ENCODE data around the gene KCNB1.
"Not testable (repeated sequence)": the region's sequence is repeated elsewhere in the genome, so short reads cannot be mapped to it uniquely, and the experiment has no call there.

Gene KCNB1

DNA sequence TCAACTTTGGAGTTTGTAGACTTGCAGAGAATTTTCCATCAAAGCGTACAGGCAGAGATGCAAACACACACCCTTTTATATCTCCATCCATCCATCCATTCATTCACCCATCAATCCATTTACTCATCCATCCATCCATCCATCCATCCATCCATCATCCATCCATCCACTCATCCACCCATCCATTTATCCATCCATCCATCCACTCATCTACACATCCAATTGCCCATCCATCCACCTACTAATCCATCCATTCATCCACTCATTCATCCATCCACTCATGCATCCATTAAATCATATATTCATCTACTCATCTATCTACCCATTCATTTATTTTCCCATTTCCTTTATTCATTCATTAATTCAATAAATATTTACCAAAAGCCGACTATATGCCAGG is 52.1 kb downstream of the KCNB1 start:
- no peak for DNase-seq

GRCh38 chr20:49427751-49428518 is 54.5 kb downstream of the KCNB1 start:
- no peak for DNase-seq

- DNase-seq = no peak
These were observed 55.6 kb downstream of the KCNB1 start for GRCh38 chr20:49426873-49427272.

DNA sequence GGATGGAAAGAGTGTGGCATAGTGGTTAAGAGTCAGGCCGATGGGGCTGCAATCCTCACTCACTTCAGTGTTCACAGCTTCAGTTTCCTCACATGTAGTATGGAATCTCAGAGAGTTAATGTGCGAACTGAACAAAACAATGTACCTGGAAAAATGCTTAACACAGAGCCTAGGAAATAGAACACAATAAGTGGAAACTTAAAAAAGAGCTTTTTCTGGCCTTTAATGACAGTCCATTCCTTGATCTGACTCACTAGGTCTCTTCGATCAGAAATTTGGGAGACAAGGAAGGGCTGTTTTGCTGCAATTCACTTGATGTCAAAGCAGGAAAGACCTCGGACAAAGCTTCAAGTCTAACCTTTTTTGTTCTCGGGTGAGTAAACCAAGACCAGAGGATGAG is 56.1 kb downstream of the KCNB1 start:
- DNase-seq = no peak

- no peak for DNase-seq
These were observed 57.9 kb downstream of the KCNB1 start for GRCh38 chr20:49424536-49424935.

- DNase-seq = no peak
These were observed 60.3 kb downstream of the KCNB1 start for GRCh38 chr20:49422161-49422560.

GRCh38 chr20:49420811-49421295 is 61.6 kb downstream of the KCNB1 start:
- no peak for DNase-seq

GRCh38 chr20:49420292-49420691 is 62.2 kb downstream of the KCNB1 start:
- DNase-seq = no peak

- no peak for DNase-seq
These were observed 62.7 kb downstream of the KCNB1 start for GRCh38 chr20:49419785-49420184.

DNA sequence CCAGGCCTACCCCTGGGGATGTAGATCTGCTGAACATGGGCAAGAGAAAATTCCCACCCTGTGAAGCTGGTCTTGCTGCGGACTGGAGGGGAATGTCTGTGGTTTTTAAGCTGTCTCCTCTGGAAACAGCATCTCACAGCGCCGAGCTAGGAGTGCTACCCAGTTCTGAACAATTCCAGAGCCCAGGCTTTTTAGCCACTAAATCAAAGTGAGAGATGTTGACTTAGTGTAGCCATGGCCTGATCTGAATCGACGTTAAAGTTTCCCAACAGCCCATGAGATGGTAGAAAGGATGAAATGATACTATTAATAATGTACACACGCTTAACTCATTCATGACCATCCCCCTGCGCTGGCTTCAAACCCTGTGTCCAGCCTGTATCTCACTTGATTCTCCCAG is 63.7 kb downstream of the KCNB1 start:
- no peak for DNase-seq

- DNase-seq = no peak
These were observed 64.5 kb downstream of the KCNB1 start for GRCh38 chr20:49417843-49418555.

GRCh38 chr20:49415668-49416044 is 66.8 kb downstream of the KCNB1 start:
- DNase-seq = no peak

- no peak for DNase-seq
These were observed 67.3 kb downstream of the KCNB1 start for GRCh38 chr20:49415005-49415667.

DNA sequence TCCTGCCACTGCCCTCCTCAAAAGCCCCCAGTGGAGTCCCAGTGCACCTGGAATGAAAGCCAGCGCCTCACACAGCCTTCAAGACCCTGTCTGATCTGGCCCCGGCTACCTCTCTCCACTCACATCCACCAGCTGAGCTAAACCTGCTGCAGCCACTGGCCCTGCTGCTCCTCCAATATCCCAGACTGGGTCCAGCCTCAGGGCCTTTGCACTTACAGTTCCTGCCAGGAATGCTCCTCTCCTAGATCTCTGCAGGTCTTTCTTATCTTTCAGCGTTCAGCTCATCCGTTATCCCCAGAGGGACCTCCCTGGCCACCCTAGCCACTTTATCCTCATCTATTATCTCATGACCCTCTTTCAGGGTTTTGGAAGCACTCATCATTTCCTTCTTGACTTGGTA is 68.8 kb downstream of the KCNB1 start:
- DNase-seq = no peak

DNA sequence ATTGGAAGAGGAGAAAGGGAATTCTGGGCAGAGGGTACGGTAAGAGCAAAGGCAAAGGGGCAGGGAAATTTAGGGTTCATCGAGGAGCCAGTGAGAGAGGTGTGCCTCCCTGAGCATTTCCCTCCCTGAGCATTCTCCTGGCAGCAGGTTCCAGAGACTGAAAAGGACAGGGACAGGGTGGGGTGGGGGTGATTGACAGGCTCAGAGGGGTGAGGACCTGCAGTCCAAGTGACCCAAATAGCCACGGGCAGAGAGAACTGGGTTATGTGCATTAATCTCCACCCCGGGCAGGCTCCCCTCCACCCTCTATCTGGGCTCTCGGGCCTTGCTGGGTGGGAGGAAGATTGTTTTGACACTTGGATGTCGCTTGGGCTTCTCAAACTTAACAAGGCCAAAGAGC is 69.5 kb downstream of the KCNB1 start:
- DNase-seq = no peak

DNA sequence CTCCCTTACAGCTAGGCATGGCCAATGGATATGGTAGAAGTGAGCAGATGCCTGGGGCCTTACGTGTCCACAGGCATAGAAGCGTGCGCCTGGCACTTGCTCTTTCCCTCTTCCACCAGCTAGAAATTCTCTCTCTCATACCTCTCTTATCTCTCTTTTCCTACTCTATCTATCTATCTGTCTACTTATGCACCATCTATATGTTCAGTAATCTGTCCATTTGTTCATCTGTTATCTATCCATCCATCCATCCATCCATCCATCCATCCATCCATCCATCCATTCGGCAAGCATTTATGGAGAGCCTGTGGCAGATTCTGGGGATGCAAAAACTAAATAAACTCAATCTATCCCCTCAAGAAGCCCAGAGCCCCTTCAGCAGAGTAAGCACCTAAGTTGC is 70.2 kb downstream of the KCNB1 start:
- no peak for DNase-seq

GRCh38 chr20:49411221-49411925 is 71.1 kb downstream of the KCNB1 start:
- no peak for DNase-seq

DNA sequence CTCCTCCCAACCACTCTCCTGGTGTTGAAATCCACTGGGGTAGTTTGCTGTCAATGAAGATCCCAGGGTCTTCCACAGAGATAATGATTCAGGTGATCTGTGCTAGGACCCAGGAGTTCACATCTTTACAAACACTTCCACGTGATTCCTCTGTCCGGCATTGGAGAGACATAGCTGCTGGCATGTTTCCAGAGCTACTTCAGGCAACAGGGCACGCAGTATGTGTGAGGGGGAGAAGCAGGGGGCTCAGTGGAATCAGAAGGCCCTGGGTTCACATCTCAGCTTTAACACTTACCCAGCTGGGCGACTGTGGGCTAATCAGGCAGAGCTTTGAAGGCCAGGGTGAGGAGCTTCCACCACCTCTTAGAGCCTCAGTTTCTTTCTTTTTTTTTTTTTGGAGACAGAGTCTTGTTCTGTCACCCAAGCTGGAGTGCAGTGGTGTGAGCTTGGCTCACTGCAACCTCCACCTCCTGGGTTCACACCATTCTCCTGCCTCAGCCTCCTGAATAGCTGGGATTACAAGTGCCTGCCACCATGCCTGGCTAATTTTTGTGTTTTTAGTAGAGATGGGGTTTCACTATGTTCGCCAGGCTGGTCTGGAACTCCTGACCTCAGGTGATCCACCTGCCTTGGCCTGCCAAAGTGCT is 72.4 kb downstream of the KCNB1 start:
- not testable (repeated sequence) for DNase-seq

DNA sequence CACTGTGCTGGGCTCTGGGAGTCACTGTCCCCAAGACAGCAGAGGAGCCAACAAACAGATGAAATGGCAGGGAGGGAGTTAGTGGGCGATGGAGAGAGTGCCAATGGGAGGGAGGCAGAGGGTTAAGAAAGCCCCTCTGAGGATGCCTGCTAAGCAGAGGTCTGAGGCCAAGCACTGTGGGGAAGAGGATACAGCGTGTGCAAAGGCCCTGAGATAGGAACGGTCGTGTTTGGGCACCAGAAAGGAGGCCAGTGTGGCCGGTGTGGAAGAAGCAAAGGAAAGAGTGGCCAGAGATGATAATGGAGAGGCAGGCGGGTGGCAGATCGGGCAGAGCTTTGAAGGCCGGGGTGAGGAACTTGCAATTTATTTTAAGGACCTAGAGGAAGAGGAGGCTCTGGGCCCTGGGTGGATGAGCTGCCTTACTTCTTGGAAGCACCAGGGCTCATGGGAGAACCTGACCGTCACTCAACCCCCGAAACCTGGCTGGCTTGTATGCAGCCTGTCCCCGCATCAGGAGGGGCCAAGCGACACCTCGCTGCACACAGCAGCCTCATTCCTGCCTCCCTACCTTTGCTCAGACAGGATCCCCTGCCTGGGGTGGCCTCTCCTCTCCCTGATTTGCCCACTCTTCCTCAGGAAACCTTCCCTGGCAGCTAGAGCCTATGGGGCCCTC is 73.0 kb downstream of the KCNB1 start:
- DNase-seq = no peak

DNA sequence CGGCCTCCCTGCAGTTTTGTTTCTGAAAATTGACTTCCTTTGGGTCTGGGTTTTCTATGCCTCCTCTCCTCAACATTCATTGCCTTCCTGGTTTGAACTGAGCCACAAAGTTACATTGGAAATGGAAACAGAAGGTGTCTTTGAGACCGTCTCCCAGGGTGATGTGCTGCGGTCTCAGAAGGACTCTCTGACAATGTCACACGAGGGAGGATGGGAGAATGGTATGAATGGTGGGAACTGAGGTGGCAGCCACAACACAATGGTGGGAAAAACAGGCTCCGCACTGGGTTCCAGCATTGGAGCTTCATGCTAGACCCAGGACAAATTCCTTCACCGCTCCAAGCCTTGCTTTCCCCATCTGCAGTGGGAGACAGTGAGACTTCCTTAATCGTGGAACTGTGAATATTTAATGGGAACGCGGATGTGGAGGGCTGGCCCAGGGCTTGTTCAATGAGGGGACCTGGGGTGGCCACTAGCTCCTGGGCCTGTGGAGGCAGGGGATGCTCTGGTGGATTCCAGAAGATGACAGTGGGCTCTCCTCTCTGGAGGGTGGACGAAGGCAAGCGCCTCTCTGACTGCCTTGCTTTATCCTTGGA is 73.9 kb downstream of the KCNB1 start:
- no peak for DNase-seq

DNA sequence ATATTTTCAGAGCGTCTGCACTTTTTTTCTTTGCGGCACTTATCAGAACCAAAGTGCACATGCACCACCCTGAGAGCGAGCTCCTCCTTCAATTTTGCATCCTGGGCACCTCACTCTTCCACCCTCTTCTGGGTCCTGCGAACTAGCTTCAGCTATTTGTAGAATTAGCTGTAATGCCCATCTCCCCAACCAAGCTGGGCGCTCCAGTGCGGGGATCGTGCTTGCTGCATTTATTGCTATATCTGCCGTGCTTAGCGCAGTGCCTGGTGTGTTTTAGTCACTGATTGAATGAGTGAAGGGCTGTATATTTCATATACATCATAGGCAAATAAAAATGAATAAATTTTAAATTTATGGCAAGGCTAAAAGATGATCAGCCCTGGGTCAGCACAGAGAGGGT is 75.8 kb downstream of the KCNB1 start:
- DNase-seq = no peak

- no peak for DNase-seq
These were observed 76.8 kb downstream of the KCNB1 start for GRCh38 chr20:49405696-49406095.
